GM18498 (cell line): ENCODE results near the gene AMDHD2.

ENCODE experiments used
- ATAC-seq: cut with Tn5 transposase; IDR thresholded peaks from one replicate; pipeline ENCODE4 v1.9.1; 2021; ENCODE audit warnings: mild to moderate bottlenecking, moderate library complexity; ENCODE audit not compliant: unreplicated experiment

Gene AMDHD2

DNA sequence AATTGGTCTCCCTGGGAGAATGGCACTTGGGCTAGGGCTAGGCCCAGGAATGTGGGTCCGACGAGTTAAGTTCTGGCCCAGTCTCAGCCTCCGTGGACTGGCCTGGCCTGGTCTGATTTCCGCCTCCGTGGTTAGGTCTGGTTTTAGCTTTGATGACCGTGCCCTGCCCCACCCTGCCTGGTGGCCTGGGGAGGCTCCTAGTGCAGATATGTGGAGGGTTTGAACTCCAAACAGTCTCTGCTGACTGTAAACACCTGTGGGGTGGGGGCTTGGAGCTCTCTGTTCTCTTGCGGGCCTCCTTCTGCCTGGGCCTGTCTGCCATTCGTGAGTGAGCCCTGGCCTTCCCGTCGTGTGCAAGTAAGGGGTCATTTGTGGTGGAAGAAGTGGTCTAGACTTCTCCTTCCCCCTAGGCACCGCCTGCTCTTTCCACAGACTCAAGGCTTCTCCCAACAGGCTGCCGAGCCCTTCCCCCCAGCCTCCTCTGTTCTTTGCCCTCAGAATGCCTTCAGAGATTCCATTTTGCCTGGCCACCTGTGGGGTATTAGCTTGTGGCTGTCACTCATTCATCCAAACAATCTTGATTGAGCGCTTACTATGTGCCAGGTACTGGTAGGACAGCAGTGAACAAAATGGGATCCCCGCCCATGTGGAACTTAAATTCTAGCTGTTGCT lies 4.9 kb upstream of the AMDHD2 start:
- ATAC-seq, result no peak

- no peak for ATAC-seq
These were observed 3.6 kb upstream of the AMDHD2 start for GRCh38 chr16:2516391-2517240.

- ATAC-seq, result no peak
These were observed 2.1 kb upstream of the AMDHD2 start for GRCh38 chr16:2517954-2518605.

DNA sequence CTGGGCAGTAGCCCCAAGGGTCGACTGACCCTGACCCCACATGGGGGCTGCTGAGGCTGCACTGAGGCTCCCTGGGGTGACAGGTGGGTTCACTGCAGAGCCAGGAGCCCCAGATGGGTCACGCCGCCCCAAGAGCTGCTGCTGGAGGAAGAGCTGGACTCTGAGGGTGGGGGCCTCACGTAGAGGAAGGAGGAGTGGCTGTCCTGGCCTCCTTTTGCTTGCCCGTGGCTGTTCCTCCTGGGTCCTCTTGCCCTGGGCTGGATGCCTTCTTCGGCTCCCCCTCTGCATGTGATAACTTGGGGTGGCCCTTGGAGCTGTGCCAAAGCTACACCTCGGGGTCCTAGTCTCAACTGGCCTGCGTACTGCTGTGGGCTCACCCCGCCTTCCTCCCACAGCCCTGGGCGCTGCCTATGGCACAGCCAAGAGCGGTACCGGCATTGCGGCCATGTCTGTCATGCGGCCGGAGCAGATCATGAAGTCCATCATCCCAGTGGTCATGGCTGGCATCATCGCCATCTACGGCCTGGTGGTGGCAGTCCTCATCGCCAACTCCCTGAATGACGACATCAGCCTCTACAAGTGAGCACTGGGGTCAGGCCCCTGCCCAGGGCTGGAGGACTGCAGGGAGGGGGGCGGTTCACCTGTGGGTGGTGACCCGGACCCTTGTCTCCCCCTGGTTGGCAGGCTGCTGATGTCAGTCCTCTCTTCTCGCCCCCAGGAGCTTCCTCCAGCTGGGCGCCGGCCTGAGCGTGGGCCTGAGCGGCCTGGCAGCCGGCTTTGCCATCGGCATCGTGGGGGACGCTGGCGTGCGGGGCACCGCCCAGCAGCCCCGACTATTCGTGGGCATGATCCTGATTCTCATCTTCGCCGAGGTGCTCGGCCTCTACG lies 1.1 kb upstream of the AMDHD2 start:
- no peak for ATAC-seq

- no peak for ATAC-seq
These were observed 475 bp upstream of the AMDHD2 start for GRCh38 chr16:2519711-2520080.

DNA sequence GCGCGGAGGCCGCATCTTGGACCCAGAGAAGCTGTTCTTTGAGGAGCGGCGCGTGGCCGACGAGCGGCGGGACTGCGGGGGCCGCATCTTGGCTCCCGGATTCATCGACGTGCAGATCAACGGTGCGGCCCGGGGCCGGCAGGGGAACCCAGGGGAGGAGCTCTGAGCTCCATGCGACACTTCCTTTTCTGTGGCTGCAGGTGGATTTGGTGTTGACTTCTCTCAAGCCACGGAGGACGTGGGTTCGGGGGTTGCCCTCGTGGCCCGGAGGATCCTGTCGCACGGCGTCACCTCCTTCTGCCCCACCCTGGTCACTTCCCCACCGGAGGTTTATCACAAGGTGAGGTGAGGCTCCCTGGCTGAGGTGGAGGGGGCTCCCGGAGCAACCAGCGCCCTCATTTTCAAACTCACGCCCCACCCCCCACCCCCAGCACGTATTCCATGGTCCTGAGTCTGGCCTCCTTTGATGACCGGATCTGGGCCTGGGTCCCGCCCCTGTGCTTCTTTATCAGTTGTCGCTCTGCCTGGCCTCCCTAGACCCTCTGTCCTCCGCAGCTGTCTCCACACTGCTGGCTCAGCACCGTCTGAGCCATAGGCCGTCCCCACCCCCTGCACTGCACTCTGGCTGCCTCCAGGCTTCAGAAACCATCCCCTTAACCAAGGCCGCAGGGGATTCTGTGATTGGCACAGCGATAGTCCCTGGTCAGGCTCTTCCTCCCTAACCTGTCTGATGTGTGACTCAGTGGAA lies 787 bp downstream of the AMDHD2 start:
- ATAC-seq, result no peak

DNA sequence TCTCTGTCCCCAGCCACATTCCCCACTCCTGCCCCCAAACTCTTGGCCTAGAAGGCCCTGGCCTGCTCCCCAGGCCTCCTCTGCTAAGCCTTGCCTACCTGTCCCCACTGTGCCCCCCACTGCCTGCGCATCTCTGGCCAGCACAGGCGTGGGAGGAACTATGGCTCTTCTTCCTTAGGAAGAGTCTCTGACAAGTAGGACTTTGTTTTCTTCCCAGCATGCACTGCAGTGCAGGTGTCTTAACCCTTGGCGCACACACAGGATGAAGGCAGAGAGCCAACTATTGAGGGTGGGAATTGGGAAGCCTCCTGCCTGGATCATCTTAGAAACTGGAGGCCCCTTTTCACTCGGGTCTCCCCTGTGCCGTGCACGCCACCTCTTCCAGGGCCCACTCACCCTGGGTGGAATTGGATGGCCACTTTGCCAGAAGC lies 3.6 kb downstream of the AMDHD2 start:
- no peak for ATAC-seq

GRCh38 chr16:2524339-2524938 lies 4.3 kb downstream of the AMDHD2 start:
- no peak for ATAC-seq

DNA sequence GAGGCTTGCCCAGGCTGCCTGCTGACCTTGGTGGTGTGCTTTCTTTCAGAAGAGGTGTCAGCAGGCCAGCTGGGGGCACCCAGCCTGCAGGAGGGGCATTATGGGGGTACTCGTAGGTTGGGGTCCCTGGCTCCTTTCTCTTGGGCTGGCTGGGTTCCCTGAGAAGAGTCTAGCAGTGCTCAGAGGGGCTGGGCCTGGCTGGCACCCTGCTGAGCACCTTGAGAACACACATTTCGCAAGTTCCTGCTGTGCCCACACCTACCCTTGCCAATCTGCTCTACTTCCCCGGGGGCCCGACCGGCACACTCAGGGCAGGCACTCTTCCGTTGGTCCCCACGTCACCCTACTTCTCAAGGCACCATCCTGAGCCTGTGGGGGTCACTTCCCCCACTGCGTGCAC lies 6.0 kb downstream of the AMDHD2 start:
- ATAC-seq, result no peak

GRCh38 chr16:2527071-2527783 lies 7.1 kb downstream of the AMDHD2 start:
- ATAC-seq, result no peak

DNA sequence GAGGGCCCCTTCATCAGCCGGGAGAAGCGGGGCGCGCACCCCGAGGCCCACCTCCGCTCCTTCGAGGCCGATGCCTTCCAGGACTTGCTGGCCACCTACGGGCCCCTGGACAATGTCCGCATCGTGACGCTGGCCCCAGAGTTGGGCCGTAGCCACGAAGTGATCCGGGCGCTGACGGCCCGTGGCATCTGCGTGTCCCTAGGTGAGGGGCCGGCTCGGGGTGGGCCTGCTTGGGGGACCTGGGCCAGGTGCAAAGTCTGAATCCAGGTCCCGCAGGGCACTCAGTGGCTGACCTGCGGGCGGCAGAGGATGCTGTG lies 7.6 kb downstream of the AMDHD2 start:
- no peak for ATAC-seq

- ATAC-seq, result no peak
These were observed 8.2 kb downstream of the AMDHD2 start for GRCh38 chr16:2528161-2529060.

DNA sequence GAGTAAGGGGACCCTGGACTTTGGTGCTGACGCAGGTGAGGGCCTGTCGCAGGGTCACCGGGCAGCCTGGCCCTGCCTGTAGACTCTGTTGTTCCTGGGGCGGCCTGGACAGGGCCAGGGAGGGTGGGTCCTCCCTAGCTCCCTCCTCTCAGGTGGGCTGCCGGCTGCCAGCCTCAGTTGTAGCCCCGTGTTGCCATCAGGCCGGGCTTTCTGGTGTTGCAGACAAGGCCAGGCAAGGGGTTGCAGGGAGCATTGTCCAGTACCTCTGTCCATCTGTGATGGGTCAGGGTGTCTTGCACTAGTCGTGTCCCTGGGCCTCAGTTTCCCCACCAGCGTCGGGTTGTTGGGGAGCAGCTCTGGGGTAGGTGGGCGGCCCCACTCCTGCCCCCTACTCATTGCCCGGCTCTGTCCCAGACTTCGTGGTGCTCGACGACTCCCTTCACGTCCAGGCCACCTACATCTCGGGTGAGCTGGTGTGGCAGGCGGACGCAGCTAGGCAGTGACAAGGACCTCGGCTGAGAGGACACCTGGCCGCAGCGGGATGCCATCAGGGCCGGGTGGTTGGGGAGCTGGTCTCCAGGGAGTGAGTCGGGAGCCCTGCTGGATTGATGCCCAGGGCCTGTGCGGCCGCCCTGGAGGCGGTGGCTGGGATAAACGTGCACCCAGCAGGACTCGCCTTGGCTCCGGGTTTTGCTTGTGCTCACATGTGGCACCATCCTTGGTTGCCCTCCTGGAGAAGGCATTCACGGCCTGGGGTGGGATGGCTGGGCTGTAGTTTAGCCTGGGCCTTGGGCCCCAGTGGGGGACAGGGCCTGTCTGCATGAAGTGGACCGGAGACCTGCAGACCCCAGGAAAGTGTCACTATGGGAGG lies 9.1 kb downstream of the AMDHD2 start:
- ATAC-seq, result no peak

- ATAC-seq, result no peak
These were observed 9.9 kb downstream of the AMDHD2 start for GRCh38 chr16:2529961-2530628.

DNA sequence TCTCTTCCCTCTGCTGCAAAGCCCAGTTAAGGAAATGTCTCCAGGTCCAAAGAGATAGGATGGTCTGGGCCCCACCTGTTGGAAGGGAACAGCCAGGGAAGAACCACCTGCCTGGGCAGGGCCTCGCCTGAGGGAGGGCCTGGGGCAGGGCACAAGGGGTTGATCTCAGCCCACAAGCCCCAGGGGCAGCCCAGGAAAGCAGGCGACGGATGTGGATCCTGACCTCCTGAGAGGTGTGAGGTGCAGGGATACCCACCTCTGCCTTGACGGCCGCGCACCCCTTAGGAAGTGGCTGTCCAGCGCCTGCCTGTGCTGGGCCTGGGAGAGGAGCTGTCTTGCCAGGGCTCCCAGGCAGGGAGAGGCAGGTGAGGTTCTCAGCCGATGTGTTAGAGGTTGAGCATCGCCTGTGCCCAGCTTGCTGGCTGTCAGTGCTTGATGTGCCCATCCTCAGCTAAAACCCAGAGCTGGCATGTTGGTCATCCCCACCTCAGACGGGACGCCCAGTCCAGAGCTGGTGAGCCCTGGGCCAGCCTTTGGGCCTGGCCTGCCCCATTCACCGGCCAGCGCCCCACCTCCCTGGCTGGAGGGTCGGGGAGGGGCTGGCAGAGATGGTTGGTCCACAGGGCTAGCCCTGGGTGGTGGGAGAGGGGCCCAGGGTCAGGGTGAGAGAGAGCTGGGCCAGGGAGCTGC lies 10.6 kb downstream of the AMDHD2 start:
- ATAC-seq, result no peak

DNA sequence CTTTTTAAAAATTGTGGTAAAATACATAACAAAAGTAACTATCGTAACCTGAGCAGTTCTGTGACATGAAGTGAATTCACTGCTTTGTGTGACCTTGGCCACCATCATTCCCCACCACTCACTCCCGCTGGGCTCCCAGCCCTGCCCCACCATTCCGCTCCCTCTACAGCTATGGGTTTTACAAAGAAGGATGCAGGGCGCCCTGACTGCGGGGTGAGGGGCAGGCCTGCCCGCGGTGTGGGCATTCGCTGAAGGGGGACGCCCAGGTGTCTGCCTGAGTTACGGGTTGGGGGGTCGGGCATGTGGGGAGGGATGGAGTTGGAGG lies 11.2 kb downstream of the AMDHD2 start, which contains the start of gene CEMP1:
Gene CEMP1 (minus strand): TSS at position 38 of the 325 bp plus-strand sequence. CDS start 335 bp downstream, outside the sequence.
- ATAC-seq, result no peak
